H1 (cell line): Measurements from ENCODE around the gene ZNF521. TPM values are rescaled to one million over a fixed set of nuclear protein-coding genes. Genes with fewer than 3 reads are reported as not detected.

Source experiments
- CTCF ChIA-PET: fragments of 300-600 bp; sonication (Branson Sonifier 250); formaldehyde crosslinking; loops from one replicate; lab custom pipeline; 2021; ENCODE audit not compliant: partially characterized antibody; lab: Charles Lee
- POLR2A ChIA-PET: fragments of 300-600 bp; sonication (Branson Sonifier 250); formaldehyde crosslinking; loops from one replicate; lab custom pipeline; 2021; ENCODE audit warnings: inconsistent platforms; ENCODE audit not compliant: partially characterized antibody; lab: Charles Lee
- DNase-seq, 2 experiments: peaks; one replicate each; pipeline versions ENCODE4 v3.0.0 to v3.0.0-alpha.2; 2010 to 2022; ENCODE audit warnings: low spot score in 2 of 2, low read depth in 1 of 2, mixed read lengths in 1 of 2
- FAIRE-seq: peaks from 2 replicates; lab custom pipeline; 2011; peaks lifted over from hg19 to GRCh38; lab: Jason Lieb, UNC
- H2AFZ ChIP-seq: 2 replicates; pipeline ENCODE4 v1.8.1; 2012; ENCODE audit warnings: low read length, inconsistent platforms
- H2AK5ac ChIP-seq: 2 replicates; pipeline ENCODE4 v1.6.1; 2013; ENCODE audit warnings: low read depth, low read length
- H2BK120ac ChIP-seq: replicated peaks from 2 replicates; pipeline ENCODE3; 2013; ENCODE audit warnings: low read depth, low read length, inconsistent platforms
- H2BK12ac ChIP-seq: 2 replicates; pipeline ENCODE4 v1.6.1; 2013; ENCODE audit warnings: low read depth, low read length
- H2BK15ac ChIP-seq: 2 replicates; pipeline ENCODE4 v1.6.1; 2013; ENCODE audit warnings: low read length
- H2BK20ac ChIP-seq: 2 replicates; pipeline ENCODE4 v1.6.1; 2013; ENCODE audit warnings: low read length
- H2BK5ac ChIP-seq: 2 replicates; pipeline ENCODE4 v1.6.1; 2013; ENCODE audit warnings: low read depth, low read length
- H3K14ac ChIP-seq: 2 replicates; pipeline ENCODE4 v1.6.1; 2013; ENCODE audit warnings: inconsistent platforms; ENCODE audit not compliant: insufficient read length
- H3K18ac ChIP-seq: 2 replicates; pipeline ENCODE4 v1.6.1; 2013; ENCODE audit warnings: low read length; ENCODE audit errors: extremely low read depth
- H3K23ac ChIP-seq: 2 replicates; pipeline ENCODE4 v1.6.1; 2013; ENCODE audit warnings: inconsistent platforms; ENCODE audit not compliant: insufficient read length
- H3K23me2 ChIP-seq: 2 replicates; pipeline ENCODE4 v1.6.1; 2013; ENCODE audit warnings: low read depth, low read length
- H3K27ac ChIP-seq: 2 replicates; pipeline ENCODE4 v1.6.1; 2011; ENCODE audit warnings: low read depth, low read length, inconsistent platforms
- H3K27me3 ChIP-seq, 4 experiments: replicated peaks in 1 of 4; 1 replicate in 1 of 4; 2 replicates in 3 of 4; pipeline versions ENCODE4 v1.6.1 to v1.8.1; 2011 to 2013; ENCODE audit warnings: low read length in 3 of 4, mild to moderate bottlenecking in 3 of 4, inconsistent platforms in 2 of 4, mixed read lengths in 2 of 4, moderate library complexity in 1 of 4; ENCODE audit not compliant: control insufficient read depth in 3 of 4, insufficient read depth in 3 of 4; ENCODE audit errors: extremely low read depth in 1 of 4
- H3K36me3 ChIP-seq, 4 experiments: 2 replicates each; pipeline versions ENCODE4 v1.6.1 to v1.8.1; 2011 to 2013; ENCODE audit warnings: mild to moderate bottlenecking in 4 of 4, low read length in 3 of 4, moderate library complexity in 2 of 4, control low read depth in 1 of 4, inconsistent platforms in 1 of 4; ENCODE audit not compliant: insufficient read depth in 4 of 4, control insufficient read depth in 2 of 4
- H3K4ac ChIP-seq: replicated peaks from 2 replicates; pipeline ENCODE3; 2013; ENCODE audit warnings: low read length, low read depth, mixed read lengths, inconsistent platforms; ENCODE audit not compliant: insufficient read length
- H3K4me1 ChIP-seq, 4 experiments: replicated peaks in 1 of 4; 1 replicate in 1 of 4; 2 replicates in 3 of 4; pipeline versions ENCODE4 v1.6.1 to v1.8.1; 2011 to 2013; ENCODE audit warnings: low read length in 3 of 4, inconsistent platforms in 2 of 4, mixed read lengths in 1 of 4; ENCODE audit not compliant: insufficient read depth in 4 of 4, control insufficient read depth in 3 of 4
- H3K4me2 ChIP-seq, 2 experiments: 2 replicates each; pipeline versions ENCODE4 v1.6.1 to v1.8.1; 2011 to 2013; ENCODE audit warnings: low read depth in 2 of 2, low read length in 2 of 2, control low read depth in 1 of 2, inconsistent platforms in 1 of 2, mild to moderate bottlenecking in 1 of 2; ENCODE audit not compliant: insufficient read depth in 1 of 2
- H3K4me3 ChIP-seq, 4 experiments: fragments of 200-600, 300-600 bp in 1 of 4; sonication (generic), shearing (Covaris generic), sonication (Bioruptor Twin) in 1 of 4; 2 replicates each; pipeline versions ENCODE4 v1.5.1 to v1.8.1; 2011 to 2016; ENCODE audit warnings: low read length in 4 of 4, low read depth in 3 of 4, control low read depth in 2 of 4, inconsistent platforms in 2 of 4, mild to moderate bottlenecking in 2 of 4, mixed read lengths in 1 of 4, moderate library complexity in 1 of 4; ENCODE audit not compliant: insufficient read depth in 2 of 4; ENCODE audit errors: extremely low read depth in 1 of 4
- H3K56ac ChIP-seq: replicated peaks from 2 replicates; pipeline ENCODE3; 2013; ENCODE audit warnings: low read depth, mild to moderate bottlenecking, mixed read lengths, low read length, inconsistent platforms; ENCODE audit not compliant: insufficient read length
- H3K79me1 ChIP-seq: 2 replicates; pipeline ENCODE4 v1.6.1; 2013; ENCODE audit warnings: low read depth, low read length, control low read depth
- H3K79me2 ChIP-seq, 2 experiments: 2 replicates each; pipeline versions ENCODE4 v1.6.1 to v1.8.1; 2012 to 2013; ENCODE audit warnings: low read length in 2 of 2, mild to moderate bottlenecking in 2 of 2, inconsistent platforms in 1 of 2; ENCODE audit not compliant: insufficient read depth in 2 of 2, control insufficient read depth in 1 of 2
- H3K9ac ChIP-seq, 4 experiments: replicated peaks in 1 of 4; 1 replicate in 1 of 4; 2 replicates in 3 of 4; pipeline versions ENCODE4 v1.6.1 to v1.8.1; 2011 to 2013; ENCODE audit warnings: low read depth in 3 of 4, low read length in 3 of 4, control low read depth in 2 of 4, mild to moderate bottlenecking in 2 of 4, moderate library complexity in 2 of 4, inconsistent platforms in 1 of 4; ENCODE audit errors: extremely low read depth in 1 of 4
- H3K9me3 ChIP-seq, 2 experiments: 2 replicates each; pipeline versions ENCODE4 v1.6.1 to v1.8.1; 2012 to 2013; ENCODE audit warnings: mild to moderate bottlenecking in 2 of 2, moderate library complexity in 2 of 2, control low read depth in 1 of 2, inconsistent platforms in 1 of 2, low read depth in 1 of 2, low read length in 1 of 2, mixed read lengths in 1 of 2; ENCODE audit not compliant: insufficient read depth in 2 of 2
- H4K20me1 ChIP-seq, 2 experiments: replicated peaks in 1 of 2; 2 replicates each; pipeline versions ENCODE3 to v1.8.1; 2011 to 2013; ENCODE audit warnings: inconsistent platforms in 2 of 2, low read length in 2 of 2, mild to moderate bottlenecking in 1 of 2; ENCODE audit not compliant: insufficient read depth in 2 of 2, control insufficient read depth in 1 of 2
- H4K5ac ChIP-seq: 2 replicates; pipeline ENCODE4 v1.6.1; 2013; ENCODE audit warnings: low read length, low read depth, mixed read lengths, inconsistent platforms; ENCODE audit not compliant: insufficient read length
- H4K8ac ChIP-seq: 2 replicates; pipeline ENCODE4 v1.8.0; 2013; ENCODE audit warnings: mild to moderate bottlenecking, moderate library complexity, low read length, inconsistent platforms; ENCODE audit not compliant: insufficient read depth; ENCODE audit errors: extremely low read depth
- H4K91ac ChIP-seq: replicated peaks from 2 replicates; pipeline ENCODE3; 2013; ENCODE audit warnings: low read length, mixed read lengths, inconsistent platforms; ENCODE audit not compliant: insufficient read length
- ATF2 ChIP-seq: IDR thresholded peaks from 2 replicates; pipeline ENCODE4 v1.6.1; 2012; ENCODE audit warnings: low read length, inconsistent platforms
- ATF3 ChIP-seq: IDR thresholded peaks from 2 replicates; pipeline ENCODE4 v1.6.1; 2011; ENCODE audit warnings: low read depth, mild to moderate bottlenecking, low read length; ENCODE audit not compliant: insufficient read depth
- BACH1 ChIP-seq: IDR thresholded peaks from 2 replicates; pipeline ENCODE4 v1.6.1; 2012; ENCODE audit warnings: low read length, improper control_type of control experiment
- MAX ChIP-seq: IDR thresholded peaks from 2 replicates; pipeline ENCODE4 v1.6.1; 2012; ENCODE audit warnings: inconsistent platforms
- POLR2A ChIP-seq, 2 experiments: IDR thresholded peaks; 1 replicate in 1 of 2; 2 replicates in 1 of 2; pipeline ENCODE4 v1.6.1; 2011; ENCODE audit warnings: low read depth in 2 of 2, low read length in 2 of 2, mild to moderate bottlenecking in 2 of 2; ENCODE audit errors: control extremely low read depth in 1 of 2
- RNF2 ChIP-seq: fragments of 200-900, 300-1000 bp; sonication (generic); IDR thresholded peaks from 2 replicates; pipeline ENCODE4 v1.7.1; 2016; ENCODE audit warnings: borderline replicate concordance, low read depth, mild to moderate bottlenecking, antibody characterized with exemption, low read length; ENCODE audit not compliant: poor library complexity, severe bottlenecking; ENCODE audit errors: missing control alignments
- RXRA ChIP-seq: IDR thresholded peaks from 2 replicates; pipeline ENCODE4 v1.6.1; 2011; ENCODE audit warnings: low read depth, mild to moderate bottlenecking, low read length, moderate library complexity; ENCODE audit not compliant: insufficient read depth
- SIX5 ChIP-seq: IDR thresholded peaks from 2 replicates; pipeline ENCODE4 v1.6.1; 2011; ENCODE audit warnings: mild to moderate bottlenecking, low read depth, low read length
- SP2 ChIP-seq: IDR thresholded peaks from 2 replicates; pipeline ENCODE4 v1.6.1; 2012; ENCODE audit warnings: mild to moderate bottlenecking, low read length, inconsistent platforms
- YY1 ChIP-seq: IDR thresholded peaks from 2 replicates; pipeline ENCODE4 v1.6.1; 2011; ENCODE audit warnings: low read depth, mild to moderate bottlenecking, low read length
- WGBS, 2 experiments: shearing (Covaris generic) in 1 of 2; methylation state at CpG; one replicate each; pipeline versions ENCODE4 v1.1.6 to v1.1.7; 2013 to 2015; ENCODE audit warnings: low lambda C conversion rate in 2 of 2, mixed read lengths in 2 of 2, inconsistent platforms in 1 of 2, low coverage in 1 of 2, missing lambda C conversion rate in 1 of 2; ENCODE audit not compliant: insufficient replicate concordance in 2 of 2, insufficient coverage in 1 of 2, insufficient read length in 1 of 2; ENCODE audit errors: extremely low coverage in 1 of 2, missing lambda C conversion rate in 1 of 2; 5-methylcytosine and 5-hydroxymethylcytosine counted together
- polyA plus RNA-seq, 7 experiments: library from polyadenylated mRNA; depleted of rRNA in 3 of 7; stranded (reverse) in 5 of 7; unstranded in 2 of 7; fragments of >200 nt in 5 of 7; fragments of 200-250 nt in 2 of 7; gene quantifications; 1 replicate in 5 of 7; 2 replicates in 1 of 7; 4 replicates in 1 of 7; pipeline versions ENCODE4 v1.2.1 to v1.2.3, GENCODE V29; 2011 to 2013; ENCODE audit warnings: missing spikeins in 2 of 7, mixed read lengths in 2 of 7
- total RNA-seq: library from RNA; stranded (reverse); fragmentation: NEBNext Ultra II Directional; extraction: Animal tissue kit (Norgen Biotek cat#: 25700); gene quantifications from 2 replicates; pipeline ENCODE4 v1.2.1, GENCODE V29; 2021
- TF ChIP-seq, protein P1 (sequence below): IDR thresholded peaks from 2 replicates; pipeline ENCODE4 v1.6.1; 2012; ENCODE audit warnings: inconsistent platforms

The ZNF521 gene
- total and polyA plus RNA-seq, 2 of the 8 experiments (the other 6 are each of a cell fraction or from before 2014, with no cell fraction given): 9.5 to 15.8 TPM

DNA sequence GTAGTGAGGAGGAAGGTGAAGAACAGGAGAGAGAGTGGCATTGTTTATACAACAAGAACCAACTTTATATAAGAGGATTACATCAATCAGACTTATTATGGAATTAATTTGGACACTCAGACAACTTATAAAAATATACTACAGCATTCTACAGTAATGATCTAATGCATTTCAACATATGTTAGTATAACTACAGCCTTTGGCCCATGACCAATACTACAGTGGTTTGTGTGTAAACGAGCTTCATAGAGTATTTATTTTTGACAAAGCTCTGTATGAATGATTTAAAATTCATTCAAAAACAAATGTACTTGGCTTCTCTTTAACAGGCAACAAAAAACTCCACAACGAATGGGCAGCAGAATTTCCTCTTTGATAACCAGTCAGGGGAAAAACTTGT, 72.8 kb downstream of the ZNF521 start:
- Histone ChIP-seq H2BK120ac (no peak overlapping the region), H4K5ac (no peak overlapping the region), H3K4me2 (no peak overlapping the region), H3K36me3 (no peaks in the 10 kb centered on the region), H3K79me1 (no peaks in the 10 kb centered on the region), H3K14ac (no peak overlapping the region), H3K18ac (no peak overlapping the region), H4K20me1 (no peaks in the 10 kb centered on the region), H4K91ac (no peak overlapping the region), H3K23me2 (no peaks in the 10 kb centered on the region), H3K9me3 (no peaks in the 10 kb centered on the region), H2AFZ (no peak overlapping the region), H2BK20ac (no peak overlapping the region), H2AK5ac (no peak overlapping the region), H3K79me2 (no peaks in the 10 kb centered on the region), H3K4me3 (no peak overlapping the region), H3K9ac (no peak overlapping the region), H2BK12ac (no peak overlapping the region), H3K23ac (no peak overlapping the region), H2BK15ac (no peak overlapping the region), H3K4ac (no peak overlapping the region), H4K8ac (no peak overlapping the region), H3K27me3 (no peaks in the 10 kb centered on the region), H3K27ac (no peak overlapping the region), H2BK5ac (no peak overlapping the region), H3K56ac (no peak overlapping the region), H3K4me1 (peaks cover 5 to 19% (median 12%) of the 10 kb centered on the region in 4 experiments; a peak in 6 of 7 replicates)
- ChIA-PET CTCF (interaction anchor here (1.0 kb wide), 1 partner anchor 401 kb away, joined by 3 read pairs; no protein-coding TSS in a partner anchor), POLR2A (no interaction called here)
- 82% methylated on average over 2 of the region's 2 CpGs; no CpG with 5 or more reads in 1 of the 2 experiments for WGBS, 2 experiments
- no peak for DNase-seq
- no peak for FAIRE-seq
- TF ChIP-seq POLR2A (IDR thresholded peaks at IDR 0.05; ENCODE audit: control extremely low read depth in 1 of 2, low read depth in 2 of 2, low read length in 2 of 2): no peak
- TF ChIP-seq SIX5: no peak
- no peak for TF ChIP-seq YY1
- TF ChIP-seq BACH1: no peak
- no peak for TF ChIP-seq SP2
- no peak for TF ChIP-seq RNF2
- no peak for TF ChIP-seq RXRA
- TF ChIP-seq ATF2: no peak
- TF ChIP-seq ATF3: no peak
- no peak for TF ChIP-seq MAX
- TF ChIP-seq, protein P1, sequence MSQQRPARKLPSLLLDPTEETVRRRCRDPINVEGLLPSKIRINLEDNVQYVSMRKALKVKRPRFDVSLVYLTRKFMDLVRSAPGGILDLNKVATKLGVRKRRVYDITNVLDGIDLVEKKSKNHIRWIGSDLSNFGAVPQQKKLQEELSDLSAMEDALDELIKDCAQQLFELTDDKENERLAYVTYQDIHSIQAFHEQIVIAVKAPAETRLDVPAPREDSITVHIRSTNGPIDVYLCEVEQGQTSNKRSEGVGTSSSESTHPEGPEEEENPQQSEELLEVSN: no peak
